Testis (tissue), 2 donors: Measurements from ENCODE around the gene ADAMTS12.

Source experiments
- CTCF ChIP-seq, 3 experiments: fragments of 450-650 bp in 2 of 3; fragments of 200-600 bp in 1 of 3; sonication (generic) in 1 of 3; IDR thresholded peaks; one replicate each; pipeline ENCODE4 v1.5.1; 2016 to 2019; ENCODE audit warnings: antibody characterized with exemption in 3 of 3, mild to moderate bottlenecking in 2 of 3, moderate library complexity in 1 of 3
- POLR2A ChIP-seq: fragments of 450-650 bp; IDR thresholded peaks from one replicate; pipeline ENCODE4 v1.6.1; 2017; ENCODE audit warnings: antibody characterized with exemption, mild to moderate bottlenecking, moderate library complexity

GRCh38 chr5:33800241-33800950 is 91.4 kb downstream of the ADAMTS12 start:
- TF ChIP-seq CTCF (IDR thresholded peaks at IDR 0.05) = no peak
- no peak for TF ChIP-seq POLR2A
